ENCODE results near the gene UBE4A.

The UBE4A gene

DNA sequence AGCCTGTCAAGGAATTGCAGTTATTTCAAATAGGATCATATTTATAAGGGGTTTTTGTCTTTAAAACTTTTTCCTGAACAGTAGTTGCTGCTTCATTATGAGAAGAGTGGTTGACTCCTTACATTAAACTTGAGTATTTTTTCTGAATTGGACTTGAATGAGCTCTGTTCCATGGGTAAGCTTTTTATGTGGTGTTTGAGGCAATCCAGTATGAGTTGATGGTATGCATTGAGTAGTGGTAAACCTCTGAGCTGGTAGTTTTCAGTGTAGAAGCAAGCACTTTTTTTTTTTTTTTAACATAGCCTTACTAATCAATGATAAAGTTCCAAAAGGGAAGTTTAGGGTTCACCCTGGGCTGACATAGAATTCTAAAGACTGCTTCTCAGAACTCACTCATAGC is 80.2 kb downstream of the UBE4A start:
- DNase-seq = no peak

DNA sequence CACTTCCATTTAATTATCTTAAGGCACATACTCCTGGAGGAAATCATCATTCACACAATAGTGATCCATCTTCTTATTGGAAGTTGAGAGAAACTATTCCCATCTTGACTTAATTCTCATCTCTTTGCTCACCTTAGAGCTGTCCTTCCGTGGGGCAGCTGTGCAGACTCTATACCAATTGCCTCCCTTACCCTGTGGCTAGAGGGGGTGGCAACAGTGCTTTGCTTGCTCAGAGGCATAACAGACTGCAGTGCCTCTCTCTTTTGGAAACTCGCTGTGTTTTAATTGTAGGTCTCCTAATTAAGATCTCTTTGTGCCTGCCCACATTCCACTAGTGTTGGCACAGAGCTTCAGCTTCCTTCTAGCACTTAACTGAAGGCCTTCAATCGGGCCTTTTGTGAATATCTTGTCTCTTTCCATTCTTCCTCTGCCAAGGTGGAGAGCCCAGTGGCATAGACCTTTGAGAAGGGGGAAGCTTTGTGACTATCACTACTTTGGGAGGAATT is 82.4 kb downstream of the UBE4A start:
- DNase-seq = no peak

- no peak for DNase-seq
Observed at GRCh38 chr11:118442301-118442700, 82.9 kb downstream of the UBE4A start.

GRCh38 chr11:118442908-118443589 is 83.6 kb downstream of the UBE4A start:
- no peak for DNase-seq

- DNase-seq = no peak
Observed at GRCh38 chr11:118443590-118444218, 84.3 kb downstream of the UBE4A start.

DNA sequence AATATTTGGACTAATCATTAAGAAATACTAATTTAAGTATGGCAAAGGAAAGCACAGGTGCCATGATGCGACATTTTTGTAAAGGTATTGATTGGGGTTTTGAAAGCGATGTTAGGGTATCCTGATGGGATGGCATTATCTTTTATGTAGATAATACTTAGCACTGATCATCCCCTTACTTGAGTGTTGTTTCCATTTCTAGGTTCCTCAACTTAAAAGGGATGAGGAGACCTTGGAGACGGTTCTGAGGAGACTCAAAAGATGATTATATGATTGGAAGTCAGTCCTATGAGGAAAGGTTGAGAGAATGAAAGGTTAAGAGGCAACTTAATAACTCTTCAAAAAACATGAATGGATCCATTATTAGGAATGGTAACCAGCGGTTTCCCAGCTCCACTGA is 88.0 kb downstream of the UBE4A start:
- no peak for DNase-seq

- no peak for DNase-seq
Observed at GRCh38 chr11:118448294-118448693, 88.9 kb downstream of the UBE4A start.
